Effector CD8-positive, alpha-beta T cell (primary cell): ENCODE measurements around the gene DNLZ.
"Not testable (repeated sequence)": the region's sequence is repeated elsewhere in the genome, so short reads cannot be mapped to it uniquely, and the experiment has no call there.

Source experiments
- DNase-seq: peaks from one replicate; lab custom pipeline; 2025; lab: John Stamatoyannopoulos, UW

DNLZ gene

DNA sequence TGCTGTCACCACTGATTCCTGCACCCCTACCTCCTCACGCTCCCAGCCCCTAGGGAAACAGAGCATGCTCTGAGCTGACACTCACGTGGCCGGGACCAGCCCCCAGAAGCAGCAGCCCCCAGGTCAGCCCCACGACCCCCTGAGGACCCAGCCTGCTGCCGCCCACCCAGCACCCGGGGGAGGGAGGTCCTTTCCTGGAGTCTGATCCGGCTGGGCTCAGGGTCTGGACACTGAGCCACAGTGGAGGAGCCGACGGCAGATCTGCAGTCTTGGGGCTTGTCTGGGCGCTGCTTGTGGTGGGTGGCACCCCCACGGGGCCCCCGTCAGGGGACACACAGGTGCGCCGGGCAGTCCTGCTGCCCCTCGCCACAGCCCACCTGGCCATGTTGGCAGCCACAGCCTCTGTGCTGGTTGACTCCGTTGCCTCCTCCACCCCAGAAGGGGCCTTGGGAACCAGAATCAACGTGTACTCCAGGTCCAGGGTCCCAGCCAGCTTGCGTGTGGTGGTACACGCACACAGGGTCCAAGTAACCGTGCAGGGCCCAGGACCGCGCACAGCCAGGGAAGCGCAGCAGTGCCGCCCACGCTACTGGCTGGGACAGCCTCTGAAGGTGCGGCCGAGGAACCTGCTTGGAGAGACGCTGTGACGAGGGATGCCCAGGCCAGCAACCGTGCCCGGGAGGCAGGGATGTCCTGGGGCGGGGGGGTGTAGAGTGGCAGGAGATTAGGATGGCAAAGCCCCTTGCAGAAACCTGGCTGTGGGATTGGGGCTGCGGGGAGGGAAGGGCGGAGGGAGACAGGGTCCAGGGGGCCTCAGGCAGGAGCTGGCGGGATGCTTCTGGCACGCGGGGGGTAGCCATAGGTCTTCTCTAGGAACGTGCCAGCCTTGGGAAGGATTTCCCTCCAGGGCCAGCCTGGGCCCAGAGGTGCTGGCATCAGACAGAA is 3.5 kb downstream of the DNLZ start:
- DNase-seq = no peak

DNA sequence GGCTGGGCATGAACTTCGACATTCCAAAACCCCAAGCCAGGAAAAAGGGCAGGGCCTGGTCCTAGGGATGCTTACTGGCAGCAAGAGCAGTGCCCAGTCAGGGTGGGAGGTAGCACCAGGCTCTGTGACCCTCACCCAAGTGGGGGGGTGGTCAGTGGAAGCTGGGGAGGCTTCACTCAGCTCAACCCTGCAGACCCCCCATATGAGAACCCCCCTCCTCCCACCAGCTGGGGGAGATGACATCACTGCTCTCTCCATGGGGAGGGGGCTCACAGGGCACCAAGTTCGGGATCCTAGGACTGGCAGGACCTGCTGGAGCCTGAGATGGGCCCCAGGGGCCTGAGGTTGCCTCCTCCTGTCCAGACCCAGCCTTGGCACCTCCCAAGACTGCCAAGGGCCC is 4.7 kb downstream of the DNLZ start:
- DNase-seq = no peak

DNA sequence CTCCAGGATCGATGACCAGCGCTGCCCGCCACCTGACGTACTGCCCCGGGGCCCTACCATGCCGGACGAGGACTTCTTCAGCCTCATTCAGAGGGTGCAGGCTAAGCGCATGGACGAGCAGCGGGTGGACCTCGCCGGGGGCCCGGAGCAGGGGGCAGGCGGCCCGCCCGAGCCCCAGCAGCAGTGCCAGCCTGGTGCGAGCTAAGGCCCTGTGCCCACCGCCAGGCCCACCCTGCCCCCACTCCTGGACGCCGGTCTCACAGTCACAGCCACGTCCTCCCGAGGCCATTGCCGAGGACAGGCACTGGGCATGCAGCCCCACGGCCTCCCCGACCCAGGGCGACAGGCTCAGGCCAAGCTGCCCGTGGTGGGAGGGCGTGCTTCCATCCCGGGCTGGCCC is 5.5 kb downstream of the DNLZ start:
- no peak for DNase-seq

DNA sequence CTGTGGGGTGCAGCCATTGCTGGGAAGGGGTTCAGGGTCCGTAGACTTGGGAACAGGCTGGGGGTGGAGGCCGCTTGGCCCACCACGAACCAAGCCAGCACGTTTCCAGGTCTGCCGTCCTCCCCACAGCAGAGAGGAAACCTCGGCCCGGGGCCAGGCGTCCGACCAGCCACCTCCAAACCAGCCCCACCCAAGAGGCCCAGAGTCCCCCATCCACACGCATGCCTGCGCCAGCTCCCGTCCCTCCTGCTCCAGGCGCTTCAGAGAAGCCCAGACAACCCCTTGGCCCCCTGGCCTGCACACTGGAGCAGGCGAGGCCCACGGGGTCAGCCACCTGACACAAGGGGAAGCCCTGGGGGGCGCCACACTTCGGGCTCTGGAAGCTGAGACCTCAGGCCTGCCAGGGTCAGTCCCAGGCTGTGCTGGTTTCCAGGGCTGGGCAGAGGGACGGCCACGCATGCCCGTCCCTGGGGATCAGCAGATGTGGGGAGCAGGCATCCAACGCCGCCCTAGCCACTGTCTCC is 6.3 kb downstream of the DNLZ start:
- no peak for DNase-seq

DNA sequence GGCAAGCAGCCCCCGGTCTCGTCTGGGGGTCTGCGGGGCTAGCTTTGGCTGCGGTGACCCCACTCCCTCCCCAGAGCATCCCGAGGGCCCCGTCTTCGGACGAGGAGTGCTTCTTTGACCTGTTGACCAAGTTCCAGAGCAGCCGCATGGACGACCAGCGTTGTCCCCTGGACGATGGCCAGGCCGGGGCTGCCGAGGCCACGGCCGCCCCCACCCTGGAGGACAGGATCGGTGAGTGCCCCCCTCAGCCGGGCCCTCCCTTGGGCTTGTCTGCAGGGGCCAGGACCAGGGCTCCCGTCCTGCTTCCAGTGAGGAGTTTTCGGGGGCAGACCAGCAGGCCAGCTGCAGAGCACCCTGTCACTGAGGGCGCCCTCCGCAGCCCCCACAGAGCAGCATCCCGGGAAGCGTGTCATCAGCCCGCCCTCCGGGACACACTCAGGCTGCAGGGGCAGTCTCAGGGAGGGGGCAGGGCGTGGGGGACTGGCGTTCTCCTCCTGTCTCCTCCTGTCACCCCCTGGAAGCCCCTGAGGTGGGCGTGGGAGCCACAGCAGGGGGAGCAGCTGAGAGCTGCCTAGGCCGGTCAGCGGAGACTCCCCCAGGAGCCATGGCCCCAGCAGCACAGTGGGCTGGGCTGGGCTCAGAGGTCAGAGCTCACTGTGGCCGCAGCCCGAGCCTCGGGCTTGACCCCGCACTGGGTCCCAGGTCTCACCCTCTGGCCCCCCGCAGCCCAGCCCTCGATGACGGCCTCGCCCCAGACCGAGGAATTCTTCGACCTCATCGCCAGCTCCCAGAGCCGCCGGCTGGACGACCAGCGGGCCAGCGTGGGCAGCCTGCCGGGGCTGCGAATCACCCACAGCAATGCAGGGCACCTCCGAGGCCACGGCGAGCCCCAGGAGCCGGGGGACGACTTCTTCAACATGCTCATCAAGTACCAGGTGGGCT is 7.7 kb downstream of the DNLZ start:
- DNase-seq = no peak

DNA sequence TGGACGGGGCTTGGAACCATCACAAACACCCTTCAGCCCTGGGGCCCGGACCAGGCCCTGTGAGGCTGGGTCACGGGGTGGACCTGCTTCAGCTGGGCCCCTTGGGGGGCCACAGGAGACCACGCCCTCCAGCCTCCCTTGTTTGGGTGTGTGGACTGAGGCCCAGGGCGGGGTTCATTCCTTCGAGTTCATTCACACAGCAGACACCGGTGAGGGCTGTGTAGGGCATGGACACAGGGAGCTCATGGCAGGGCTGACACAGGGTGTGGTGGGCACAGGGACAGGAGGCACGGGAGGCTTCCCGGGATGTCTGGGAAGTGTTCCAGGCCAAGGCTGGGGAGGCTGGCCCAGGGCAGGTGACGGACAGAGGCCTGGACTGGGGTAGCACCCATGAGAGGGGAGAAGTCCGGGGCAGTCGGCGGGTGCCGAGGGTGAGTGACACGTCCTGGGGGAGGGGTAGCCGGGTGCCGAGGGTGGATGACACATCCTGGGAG is 8.9 kb downstream of the DNLZ start:
- DNase-seq = no peak

DNA sequence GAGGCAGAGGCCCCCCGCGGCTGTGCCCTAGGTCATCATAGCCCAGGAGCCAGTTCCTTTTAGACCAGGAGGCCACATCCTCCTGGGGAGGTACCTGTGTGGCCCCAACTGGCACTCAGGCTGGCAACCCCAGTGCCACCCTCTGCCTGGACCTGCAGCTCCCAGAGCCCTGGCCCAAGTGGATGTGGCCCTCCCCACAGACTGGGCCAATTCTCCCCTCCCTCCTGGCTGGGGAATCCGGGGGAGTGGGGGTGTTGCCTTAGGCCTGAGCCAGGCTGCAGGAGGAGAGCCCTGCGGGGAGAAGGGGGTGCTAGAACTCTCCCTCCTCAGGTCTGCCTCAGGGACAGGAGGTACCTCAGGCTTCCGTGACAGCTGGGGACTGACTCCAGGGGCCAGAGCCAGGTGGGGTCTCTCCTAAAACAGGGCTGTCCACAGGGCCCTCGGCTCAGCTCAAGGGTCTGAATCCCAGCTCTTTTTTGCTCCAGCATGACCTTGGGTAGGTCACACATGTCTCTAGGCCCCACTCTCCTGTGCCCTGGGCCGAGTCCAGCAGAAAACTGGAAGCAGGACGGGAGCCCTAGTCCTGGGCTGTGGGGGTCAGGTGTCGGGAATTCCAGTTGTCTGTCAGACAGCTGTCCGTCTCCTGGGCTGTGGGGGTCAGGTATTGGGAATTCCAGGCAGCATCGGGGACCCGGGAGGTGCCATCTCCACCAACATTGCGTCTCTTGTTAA is 9.6 kb downstream of the DNLZ start:
- DNase-seq = no peak

DNA sequence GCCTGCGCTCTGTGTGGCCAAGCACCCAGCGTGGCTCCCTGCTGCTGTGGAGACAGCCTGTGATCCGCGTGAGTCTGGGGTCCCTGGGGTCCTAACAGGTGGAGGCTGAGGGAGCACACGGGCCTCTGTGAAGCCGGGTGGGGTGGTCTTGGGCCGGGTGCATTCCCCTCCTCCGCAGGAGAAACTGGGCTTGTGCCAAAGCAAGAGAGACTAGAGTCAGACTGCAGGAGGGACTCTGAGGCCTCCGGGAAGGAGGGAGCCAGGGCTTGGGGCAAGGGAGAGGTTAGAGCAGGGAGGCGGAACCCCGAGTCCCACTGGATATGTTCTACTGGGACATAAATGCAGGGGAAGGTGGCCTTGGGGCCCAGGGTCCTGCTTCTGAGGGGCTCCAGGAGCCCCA is 10.5 kb downstream of the DNLZ start:
- DNase-seq = no peak

DNA sequence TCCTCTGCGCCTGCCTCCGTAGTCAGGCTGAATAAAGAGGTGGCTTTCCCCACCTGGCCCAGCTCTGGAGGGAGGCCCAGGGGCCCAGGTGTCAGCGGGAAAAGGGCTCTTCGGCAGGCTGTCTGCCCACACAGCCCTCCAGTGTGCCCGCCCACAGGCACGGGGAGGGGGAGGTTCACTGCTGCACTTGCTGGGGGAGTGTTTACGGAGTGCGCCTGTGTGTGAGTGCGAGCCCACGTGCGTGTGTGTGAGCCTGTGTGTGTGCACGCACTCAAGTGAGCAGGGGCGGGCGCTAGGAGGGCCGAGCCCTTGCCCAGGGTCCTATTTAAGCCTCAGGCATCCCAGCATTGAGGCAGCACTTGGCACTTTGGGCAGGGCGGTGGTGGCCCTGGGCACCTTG is 10.9 kb downstream of the DNLZ start:
- no peak for DNase-seq

DNA sequence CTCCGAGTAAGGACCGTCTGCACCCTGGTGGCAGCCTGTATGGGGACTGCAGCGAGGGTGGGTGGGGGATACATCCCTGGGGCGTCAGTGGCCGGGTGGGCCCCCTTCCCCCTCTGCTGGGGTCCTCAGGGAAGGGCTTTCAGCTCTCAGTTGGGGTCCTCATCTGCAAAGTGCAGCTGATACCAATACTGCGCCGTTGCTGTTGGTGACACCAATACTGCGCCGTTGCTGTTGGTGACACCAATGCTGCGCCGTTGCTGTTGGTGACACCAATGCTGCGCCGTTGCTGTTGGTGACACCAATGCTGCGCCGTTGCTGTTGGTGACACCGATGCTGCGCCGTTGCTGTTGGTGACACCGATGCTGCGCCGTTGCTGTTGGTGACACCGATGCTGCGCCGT is 11.7 kb downstream of the DNLZ start:
- DNase-seq = not testable (repeated sequence)

DNA sequence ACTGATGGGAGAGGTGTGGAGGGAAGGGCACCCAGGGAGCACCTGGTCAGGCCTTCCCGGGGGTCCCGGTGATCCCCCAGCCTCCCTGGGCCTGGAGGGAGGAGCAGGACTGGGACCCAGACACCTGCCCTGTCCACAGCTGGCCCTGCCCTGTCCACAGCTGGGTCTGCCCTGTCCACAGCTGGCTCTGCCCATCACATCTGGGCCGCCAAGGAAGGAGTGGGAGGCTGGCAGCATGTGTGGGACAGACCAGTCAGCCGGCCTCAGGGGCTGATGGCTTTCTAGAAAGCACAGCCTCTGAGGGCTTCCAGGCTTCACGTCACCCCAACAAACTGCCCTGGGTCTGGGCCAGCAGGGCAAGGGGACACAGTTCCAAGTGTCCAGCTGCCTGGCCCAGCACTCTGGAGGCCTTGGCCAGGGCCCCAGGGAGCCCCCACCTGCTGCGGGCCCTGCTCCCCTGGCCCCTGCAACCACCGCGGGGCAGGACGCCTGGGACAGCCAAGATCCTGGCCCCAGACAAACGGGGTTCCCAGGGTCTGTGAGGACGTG is 12.2 kb downstream of the DNLZ start:
- DNase-seq = no peak

DNA sequence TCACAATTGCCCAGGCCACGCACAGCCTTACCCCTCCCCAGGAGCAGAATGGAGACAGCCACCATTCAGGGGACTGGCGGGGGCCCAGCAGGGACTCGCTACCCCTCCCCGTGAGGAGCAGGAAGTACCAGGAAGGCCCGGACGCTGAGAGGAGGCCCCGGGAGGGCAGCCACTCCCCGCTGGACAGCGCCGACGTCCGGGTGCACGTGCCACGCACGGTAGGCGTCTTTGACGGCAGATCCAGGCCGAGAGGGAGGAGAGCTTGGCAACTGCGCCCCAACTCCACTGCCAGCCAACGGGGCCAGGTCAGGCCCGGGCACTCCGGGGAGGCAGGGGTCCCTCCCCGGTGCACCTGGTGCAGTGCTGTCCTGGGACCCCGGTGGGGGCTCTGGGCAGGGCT is 14.0 kb downstream of the DNLZ start:
- DNase-seq = no peak

DNA sequence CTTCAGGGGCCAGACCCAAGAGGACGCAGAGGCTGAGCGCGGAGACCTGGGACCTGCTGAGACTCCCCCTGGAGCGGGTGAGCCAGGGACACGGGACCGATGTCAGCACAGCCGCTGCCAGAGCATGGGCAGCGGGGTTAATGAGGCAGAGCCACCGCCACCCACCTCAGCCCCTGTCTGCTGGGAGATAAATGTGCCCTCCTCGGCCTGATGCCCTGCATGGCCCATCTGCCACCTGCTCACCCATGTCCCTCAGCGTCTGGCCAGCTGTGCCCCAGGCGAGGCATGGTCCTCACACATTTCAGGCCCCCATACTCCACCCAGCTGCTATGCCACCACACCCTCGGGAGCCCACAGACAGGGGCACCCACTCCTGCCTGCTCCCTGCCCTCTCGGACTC is 14.9 kb downstream of the DNLZ start:
- no peak for DNase-seq

DNA sequence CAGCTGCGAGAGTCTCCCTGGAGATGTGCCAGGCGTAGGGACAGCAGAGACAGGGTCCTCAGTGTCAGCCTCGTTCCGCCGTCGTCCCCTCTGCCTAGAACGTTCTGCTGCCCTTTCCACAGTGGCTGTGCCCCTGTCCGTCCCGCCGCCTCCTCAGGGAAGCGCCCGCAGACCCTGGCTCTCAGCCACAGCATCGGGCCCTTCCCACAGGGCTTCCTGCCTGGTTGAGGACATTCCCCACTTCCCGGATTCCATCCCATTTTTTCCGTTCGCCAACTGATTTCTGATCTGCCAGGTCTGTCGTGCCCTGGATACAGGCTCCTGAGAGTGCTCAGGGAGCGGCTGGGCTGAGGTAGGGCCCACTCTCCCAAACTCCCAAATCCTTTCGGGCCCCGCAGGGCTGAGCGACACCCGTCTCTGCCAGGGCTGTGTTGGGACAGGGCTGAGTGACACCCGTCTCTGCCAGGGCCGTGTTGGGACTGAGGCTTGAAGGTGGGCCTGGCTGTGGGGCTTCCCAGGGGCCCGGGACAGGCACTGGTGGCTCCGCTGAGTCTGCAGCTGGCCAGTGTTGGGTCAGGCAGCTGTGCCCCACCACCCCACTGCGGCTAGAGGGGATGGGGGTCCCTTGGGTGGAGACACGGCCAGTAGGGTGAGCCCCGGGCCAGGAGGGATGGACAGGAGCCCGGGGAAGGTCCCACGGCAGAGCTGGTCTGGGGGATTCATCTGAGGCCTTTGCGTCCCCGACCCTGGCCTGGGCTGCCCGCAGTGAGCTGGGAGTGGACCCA is 15.9 kb downstream of the DNLZ start:
- no peak for DNase-seq

DNA sequence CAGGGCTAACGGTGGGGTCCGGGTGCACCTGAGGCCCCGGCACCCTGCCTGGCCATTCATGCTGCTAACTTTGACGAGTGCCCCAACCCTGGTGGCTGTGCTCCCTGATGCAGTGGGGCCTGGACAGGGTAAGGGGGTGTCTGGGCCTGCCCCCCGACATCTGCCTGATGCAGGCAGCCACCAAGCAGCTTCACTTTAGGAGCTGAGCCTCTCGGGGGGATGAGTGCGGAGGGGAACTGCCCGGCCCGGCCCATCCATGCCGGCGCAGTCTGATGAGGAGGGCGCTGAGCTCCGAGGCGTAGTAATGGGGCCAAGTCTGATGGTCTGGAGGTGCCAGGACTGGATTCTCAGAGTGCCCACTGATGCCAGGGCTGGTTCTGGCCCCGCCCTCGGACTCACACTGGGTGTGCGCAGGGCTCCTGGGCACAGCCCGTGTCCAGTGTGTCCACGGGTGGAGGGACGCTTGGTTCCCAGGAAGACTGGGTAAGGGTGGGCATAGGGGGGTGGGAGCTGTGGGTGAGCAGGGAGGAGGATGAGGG is 16.5 kb downstream of the DNLZ start:
- DNase-seq = no peak

DNA sequence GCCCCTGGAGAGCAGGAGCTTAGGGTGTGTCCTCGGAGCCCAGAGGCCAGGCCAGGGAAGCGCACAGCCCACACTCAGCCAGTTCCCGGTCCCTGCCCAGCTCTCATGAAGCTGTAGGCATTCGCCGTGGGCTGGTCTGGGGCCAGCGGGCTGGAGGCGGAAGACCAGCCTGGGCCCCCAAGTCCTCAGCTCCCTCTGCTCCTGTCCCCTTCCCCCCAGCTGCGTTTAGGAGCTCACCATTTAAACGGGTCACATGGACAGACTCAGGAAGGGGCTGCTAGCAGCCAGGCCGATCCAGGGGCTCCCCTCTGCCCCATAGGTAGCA is 17.4 kb downstream of the DNLZ start:
- DNase-seq = no peak

DNA sequence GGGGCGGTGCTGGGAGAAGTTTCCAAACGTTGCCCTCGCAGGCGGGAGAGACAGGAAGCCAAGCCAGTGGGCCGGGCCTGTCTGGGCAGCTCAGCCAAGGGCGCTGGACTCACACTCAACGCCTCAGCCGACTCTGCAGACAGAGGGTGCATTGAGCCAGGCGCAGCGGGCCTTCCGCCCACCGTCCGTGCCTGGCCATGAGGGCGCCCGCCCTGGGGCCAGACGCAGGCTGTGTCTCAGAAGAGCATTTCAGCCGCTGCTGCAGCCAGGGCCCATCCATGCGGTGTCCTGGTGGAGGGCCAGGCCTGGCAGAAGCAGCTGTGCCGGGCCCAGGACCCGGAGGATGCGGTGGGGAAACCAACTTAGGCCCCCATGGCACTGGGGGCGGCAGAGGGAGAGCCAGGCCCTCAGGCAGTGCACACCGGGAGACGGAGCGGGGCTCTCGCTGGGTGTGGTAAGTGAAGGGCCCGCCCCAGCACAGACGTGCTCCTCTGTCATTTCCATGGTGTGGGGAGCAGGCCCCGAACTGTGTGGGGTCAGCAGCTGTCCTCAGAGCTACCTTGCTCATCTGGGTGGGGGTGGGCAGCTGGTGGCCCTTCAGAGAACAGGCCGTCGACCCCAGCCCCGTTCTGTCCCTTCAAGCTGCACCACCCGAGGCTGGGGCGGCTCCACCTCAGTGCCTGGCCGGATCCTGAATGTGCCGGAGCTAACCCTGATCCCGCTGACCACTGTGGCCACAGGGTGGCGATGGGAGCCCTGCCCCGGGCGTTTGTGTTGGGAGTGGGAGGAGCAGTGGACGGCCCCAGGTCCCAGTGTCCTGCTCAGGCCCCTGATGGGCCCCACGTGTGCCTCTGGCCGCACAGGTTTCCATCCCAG is 18.0 kb downstream of the DNLZ start:
- DNase-seq = no peak

DNA sequence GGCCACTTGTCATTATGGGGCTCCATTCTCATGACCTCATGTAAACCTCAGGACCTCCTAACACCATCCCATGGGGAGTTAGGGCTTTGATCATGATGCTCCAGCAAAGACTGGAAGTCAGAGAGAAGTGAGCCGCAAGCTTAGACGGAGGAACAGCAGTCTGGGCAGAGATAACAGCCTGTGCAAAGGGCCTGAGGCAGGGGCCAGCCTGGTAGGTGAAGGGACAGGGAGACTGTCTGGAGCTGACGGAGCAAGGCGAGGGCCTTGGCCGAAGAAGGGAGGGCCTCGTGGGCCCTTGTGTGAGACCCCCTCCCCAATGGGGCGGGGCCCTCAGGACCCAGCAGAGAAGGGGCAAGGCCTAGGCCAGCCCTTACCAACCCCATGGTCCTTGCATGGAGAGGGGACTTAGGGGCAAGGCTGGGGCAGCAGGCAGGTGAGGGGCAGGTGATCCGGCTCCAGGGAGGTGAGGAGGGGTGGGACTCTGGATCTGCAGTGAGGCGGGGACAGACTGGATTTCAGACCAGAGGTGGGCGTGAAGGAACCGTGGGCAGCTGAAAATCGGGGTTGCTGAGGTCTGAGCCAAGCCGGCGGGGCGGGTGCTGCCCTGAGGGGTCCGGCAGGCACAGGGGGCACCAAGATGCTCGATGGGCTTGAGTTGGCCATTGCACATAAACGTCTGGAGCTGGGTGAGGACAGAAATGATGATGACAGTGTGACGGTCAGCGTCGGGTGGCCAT is 18.8 kb downstream of the DNLZ start:
- no peak for DNase-seq

DNA sequence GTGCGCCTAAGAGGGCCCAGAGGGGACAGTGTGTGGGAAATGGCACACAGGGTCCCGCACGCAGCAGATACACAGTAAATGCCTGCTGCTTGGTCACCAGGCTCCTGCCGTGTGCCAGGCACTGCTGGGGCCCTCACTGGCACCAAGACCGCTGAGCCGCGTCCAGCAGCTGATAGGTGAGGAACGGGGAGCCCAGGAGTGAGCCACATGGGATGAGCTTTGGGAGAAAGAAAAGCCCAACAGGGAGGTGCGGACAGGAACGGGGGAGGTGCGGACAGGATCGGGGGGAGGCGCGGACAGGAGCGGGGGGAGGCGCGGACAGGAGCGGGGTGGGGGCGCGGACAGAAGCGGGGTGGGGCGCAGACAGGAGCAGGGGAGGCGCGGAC is 19.7 kb downstream of the DNLZ start:
- DNase-seq = no peak
